ENCODE results near the gene VWA5A. TPM values are rescaled to one million over a fixed set of nuclear protein-coding genes. Genes with fewer than 3 reads are reported as not detected.
A peak's percentile ranks its signal among the peaks of the same experiment; 100 is the strongest.

The VWA5A gene
- total and polyA plus RNA-seq, 9 of the 15 experiments (the other 6 are each of a cell fraction or from before 2014, with no cell fraction given) = 4.6 to 19.7 (median 6.9) TPM

GRCh38 chr11:124069429-124070401 is 45.5 kb upstream of the VWA5A start (continued):
- no peak for TF ChIP-seq MBD1 (CRISPR knock-in tag; IDR thresholded peaks at IDR 0.05)
- TF ChIP-seq ARID2 (IDR thresholded peaks at IDR 0.05) = no peak
- TF ChIP-seq HNRNPLL (IDR thresholded peaks at IDR 0.05; ENCODE audit: low read depth, low read length, poor library complexity, severe bottlenecking) = no peak
- peak; percentile 71 for TF ChIP-seq EP400 (IDR thresholded peaks at IDR 0.05)
- TF ChIP-seq FOXJ2 (tag; IDR thresholded peaks at IDR 0.05) = peak; percentile 88
- TF ChIP-seq CCNT2 (IDR thresholded peaks at IDR 0.05; ENCODE audit: borderline replicate concordance, extremely low read depth, insufficient read length, low read depth, low read length) = no peak
- no peak for TF ChIP-seq ZNF124 (CRISPR knock-in tag; IDR thresholded peaks at IDR 0.05)
- peak; percentile 91 to 96 (median 92) for TF ChIP-seq CTCF (IDR thresholded peaks at IDR 0.05 in 2 of 3, conservative IDR thresholded peaks at IDR 0.05 in 1 of 3; ENCODE audit: insufficient read depth in 2 of 3, low read depth in 1 of 3, low read length in 3 of 3)
- no peak for TF ChIP-seq SETDB1 (IDR thresholded peaks at IDR 0.05; ENCODE audit: low read length)
- no peak for TF ChIP-seq NCOA4 (IDR thresholded peaks at IDR 0.05; ENCODE audit: partially characterized antibody)
- no peak for TF ChIP-seq PHF20 (IDR thresholded peaks at IDR 0.05; ENCODE audit: partially characterized antibody)
- TF ChIP-seq E2F5 (CRISPR knock-in tag; IDR thresholded peaks at IDR 0.05) = no peak
- no peak for TF ChIP-seq OTX1 (CRISPR knock-in tag; IDR thresholded peaks at IDR 0.05)
- TF ChIP-seq ZMIZ1 (IDR thresholded peaks at IDR 0.05; ENCODE audit: low read depth in 2 of 2, low read length in 2 of 2) = no peak
- TF ChIP-seq LEF1 (IDR thresholded peaks at IDR 0.05) = no peak
- no peak for TF ChIP-seq MECOM (CRISPR knock-in tag; IDR thresholded peaks at IDR 0.05)

All from K562 (cell line).